NCI-H524 treated with DMSO at 0.1 percent for 48 hours (cell line): Measurements from ENCODE around the gene SOCS7.
A peak's percentile ranks its signal among the peaks of the same experiment; 100 is the strongest.

ENCODE experiments used
- DNase-seq: peaks from one replicate; lab custom pipeline; 2025; lab: John Stamatoyannopoulos, UW

Gene SOCS7

DNA sequence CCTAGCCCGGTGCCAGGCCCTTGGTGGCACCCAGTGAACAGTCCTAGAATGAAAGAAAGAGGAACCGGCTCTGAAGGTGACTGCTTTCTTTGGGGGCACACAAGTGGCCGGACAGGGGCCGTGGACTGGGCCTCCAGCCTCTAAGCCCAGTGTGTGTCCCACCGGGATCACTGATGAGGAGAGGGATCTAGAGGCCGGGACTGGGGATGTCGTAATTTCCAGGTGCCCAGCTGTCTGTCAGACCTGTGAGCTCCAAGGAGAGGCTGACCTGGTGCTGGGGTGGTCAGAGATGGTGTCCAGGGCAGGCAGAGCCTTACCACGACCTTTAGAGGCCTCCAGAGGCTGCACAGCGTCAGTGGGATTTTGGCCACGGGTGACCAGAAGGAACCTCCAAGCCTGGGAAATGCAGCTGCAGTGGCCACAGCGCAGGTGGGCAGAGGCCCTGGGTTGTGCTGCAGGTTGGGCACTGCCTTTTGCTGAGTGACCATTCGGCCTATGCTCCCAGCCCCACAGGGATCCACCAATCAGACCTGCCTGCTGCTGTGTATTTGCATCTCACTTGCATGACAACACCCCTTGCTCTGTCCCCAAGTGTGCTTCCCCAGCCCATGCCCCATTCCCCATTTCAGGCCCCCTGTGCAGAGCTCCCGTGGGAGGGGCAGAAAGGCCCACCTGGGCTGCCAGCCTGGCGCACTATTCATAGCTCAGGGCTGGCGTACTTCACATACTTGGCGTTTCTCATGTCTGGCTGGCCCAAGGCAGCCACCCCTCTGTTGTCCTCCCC lies 89.2 kb downstream of the SOCS7 start:
- no peak for DNase-seq

DNA sequence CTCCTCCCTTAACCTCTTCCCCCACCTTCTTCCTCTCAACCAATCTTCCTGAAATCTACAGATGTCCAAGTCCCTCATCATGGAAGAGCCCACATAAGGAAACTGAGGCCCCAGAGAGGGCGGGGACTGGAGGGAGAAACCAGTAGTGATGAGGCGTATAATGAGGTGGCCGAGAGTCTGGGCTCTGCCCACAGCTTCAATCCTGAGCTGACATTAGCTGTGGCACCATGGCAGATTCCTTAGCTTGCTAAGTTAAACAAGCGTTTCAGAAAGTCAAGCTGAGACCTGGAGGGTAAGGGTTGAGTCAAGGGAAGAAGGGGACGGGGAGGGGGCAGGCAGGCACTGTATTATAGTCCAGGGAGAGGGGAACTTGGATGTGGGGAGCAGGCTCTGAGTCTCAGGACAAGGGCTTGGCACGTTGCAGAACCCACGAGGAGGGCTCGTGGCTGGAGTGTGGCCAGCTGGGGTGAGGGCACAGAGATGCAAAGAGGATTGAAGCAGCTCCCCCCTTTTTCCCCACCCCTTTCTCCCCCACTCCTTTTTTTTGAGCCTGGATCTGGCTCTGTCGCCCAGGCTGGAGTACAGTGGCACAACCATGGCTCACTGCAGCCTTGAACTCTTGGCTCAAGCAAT lies 89.9 kb downstream of the SOCS7 start:
- DNase-seq: no peak

DNA sequence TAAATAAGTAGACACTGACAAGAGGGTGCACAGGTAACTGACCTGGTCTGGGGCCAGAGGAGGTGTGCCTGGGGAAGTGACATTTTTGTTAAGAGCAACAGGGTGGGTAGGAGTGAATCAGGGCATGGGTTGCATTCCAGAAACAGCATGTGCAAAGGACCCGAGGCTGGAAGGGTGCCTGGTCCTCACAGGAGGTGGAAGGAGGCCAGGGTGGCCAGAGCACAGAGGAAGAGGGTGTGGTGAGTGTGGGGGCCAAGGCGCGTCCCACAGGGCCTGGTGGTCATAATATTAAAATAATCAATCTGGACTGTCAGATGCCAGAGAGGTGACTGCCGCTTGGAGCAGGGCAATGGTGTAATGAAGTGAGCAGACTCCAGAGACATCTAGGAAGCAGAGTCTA lies 90.9 kb downstream of the SOCS7 start:
- DNase-seq: no peak

DNA sequence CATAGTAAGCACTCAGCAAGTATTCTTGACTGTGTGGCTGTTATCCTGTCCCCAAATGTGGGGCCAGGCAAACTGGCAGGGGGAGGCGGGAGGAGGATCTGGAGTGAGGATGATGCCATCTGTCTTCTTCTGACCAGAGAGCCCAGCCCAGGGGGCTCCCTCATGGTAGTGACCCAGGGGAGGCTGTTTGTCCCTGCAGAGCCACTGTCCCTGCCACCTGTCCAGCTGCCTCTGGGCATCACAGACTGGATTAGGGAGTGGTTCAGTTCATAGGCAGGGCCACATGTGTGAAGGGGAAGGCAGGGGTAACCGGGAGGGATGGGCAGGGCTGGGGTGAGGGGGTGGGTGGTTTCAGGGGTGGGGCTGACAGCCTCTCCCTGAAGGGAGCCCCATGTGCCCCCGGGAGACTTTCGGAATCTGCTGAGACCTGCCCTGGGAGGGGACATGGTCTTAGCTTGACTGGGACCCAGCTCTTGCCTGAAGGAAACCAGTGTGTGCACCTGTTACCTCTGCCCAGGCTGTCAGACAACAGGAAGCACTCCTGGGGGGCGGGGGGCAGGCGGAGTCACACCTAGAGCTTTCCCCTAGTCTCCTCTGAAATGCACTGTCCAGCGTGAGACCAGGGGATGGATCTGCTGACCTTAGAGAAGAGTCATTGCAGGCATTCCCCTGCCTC lies 91.8 kb downstream of the SOCS7 start:
- DNase-seq: peak; percentile 53

DNA sequence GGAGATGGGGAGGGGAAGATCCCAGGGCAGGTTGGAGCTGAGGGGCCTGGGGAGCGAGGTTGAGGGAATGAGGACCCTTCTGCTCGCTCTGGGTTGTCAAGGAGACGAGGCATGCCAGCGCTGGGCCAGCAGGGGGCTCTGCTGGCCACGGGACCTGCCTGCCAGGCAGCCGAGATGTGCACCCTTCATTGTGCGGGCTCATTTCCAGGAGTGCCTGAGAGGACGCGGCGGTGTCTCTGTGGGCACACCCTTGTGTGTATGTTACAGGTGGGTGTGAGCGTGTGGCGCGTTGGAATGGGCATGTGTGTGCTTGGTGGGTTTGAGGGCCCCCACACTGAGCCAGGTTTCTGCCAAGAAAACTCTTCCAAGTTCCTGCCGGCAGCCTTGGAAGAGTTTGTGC lies 92.5 kb downstream of the SOCS7 start:
- DNase-seq: no peak

DNA sequence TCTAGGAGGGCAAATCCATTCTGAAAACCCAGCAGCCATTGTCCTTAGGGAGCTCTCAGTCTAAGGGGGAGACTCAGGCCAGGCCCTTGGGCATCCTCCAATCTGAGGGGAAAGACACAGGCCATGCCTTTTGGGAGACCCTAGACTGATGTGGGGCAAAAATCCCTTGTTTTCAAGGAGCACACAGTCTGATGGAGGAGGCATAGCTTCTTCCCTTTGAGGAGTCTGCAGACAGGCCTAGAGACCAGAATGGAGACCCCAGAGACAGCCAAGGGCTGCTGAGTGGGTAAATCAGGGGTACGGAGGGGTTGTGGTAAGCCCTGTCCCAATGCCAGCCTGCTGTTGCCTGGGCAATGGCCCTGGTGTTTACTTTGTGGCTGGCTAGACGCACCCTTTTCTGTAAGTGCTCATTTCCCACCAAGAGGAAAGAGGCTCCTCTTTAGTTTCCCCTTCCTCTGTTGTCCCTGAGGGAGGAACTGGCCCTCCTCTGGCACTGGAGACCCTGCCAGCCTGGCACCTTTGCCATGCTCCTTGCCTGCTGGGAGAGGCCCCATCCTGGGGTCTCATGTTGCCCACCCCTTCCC lies 96.0 kb downstream of the SOCS7 start:
- no peak for DNase-seq

DNA sequence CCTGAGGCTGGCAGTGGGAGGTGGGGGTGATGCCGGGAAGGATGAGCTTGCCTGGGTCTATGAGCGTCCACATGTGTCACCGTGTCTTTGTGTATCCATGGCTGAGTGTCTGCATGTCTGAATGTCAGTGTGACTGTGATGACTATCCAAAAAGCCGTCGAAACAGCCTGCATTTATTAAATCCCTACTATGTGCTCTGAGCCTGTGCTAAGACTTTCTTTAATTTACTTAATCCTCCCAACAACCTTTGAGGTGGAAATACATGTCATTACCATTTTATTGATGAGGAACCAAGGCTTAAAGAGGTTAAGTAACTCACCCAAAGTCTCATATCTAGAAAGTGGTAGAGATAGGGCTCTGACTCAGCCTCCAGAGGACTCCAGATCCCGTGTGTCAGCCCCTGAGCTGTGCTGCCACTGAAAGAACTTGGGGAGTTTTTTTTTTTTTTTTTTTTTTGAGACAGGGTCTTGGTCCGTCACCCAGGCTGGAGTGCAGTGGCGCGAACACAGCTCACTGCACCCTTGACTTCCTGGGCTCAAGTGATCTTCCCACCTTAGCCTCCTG lies 96.6 kb downstream of the SOCS7 start:
- no peak for DNase-seq

DNA sequence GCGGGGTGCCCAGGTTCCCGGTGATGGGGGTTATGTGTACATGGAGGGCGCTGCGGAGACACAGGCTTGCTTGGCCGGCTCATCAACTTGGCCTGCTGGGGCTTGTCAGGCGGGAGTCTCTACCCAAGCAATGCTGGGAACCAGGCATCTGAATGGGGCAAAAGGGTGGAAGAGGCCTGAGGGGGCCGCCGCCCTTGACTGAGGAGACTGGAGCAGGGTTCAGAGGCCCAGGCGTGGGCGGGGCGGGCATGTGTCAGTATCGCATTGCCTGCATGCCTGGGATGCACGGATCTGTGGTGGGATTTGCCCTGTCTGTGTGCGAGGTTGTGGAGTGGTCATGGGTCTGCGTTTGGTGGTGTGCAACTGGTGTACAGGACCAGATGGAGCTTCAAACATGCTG lies 97.7 kb downstream of the SOCS7 start:
- no peak for DNase-seq

DNA sequence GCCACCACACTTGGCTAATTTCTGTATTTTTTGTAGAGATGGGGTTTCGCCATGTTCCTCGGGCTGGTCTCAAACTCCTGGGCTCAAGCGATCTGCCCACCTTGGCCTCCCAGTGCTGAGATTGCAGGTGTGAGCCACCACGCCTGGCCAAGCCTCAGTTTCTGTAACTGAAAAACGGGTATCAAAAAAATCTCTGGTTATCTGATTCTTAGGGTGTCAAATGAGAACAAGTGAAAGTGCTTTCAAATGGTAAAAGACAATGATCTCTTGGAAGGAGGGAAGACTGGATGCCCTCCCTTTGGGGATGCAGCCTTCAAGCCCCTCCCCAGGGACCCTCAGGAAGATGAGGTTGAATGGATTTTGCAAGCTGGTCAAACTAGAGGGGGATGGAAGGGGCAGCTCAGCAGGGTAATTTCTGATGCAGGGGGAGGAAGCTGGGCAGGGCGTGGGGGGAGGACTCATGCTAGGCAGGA lies 98.9 kb downstream of the SOCS7 start:
- no peak for DNase-seq

DNA sequence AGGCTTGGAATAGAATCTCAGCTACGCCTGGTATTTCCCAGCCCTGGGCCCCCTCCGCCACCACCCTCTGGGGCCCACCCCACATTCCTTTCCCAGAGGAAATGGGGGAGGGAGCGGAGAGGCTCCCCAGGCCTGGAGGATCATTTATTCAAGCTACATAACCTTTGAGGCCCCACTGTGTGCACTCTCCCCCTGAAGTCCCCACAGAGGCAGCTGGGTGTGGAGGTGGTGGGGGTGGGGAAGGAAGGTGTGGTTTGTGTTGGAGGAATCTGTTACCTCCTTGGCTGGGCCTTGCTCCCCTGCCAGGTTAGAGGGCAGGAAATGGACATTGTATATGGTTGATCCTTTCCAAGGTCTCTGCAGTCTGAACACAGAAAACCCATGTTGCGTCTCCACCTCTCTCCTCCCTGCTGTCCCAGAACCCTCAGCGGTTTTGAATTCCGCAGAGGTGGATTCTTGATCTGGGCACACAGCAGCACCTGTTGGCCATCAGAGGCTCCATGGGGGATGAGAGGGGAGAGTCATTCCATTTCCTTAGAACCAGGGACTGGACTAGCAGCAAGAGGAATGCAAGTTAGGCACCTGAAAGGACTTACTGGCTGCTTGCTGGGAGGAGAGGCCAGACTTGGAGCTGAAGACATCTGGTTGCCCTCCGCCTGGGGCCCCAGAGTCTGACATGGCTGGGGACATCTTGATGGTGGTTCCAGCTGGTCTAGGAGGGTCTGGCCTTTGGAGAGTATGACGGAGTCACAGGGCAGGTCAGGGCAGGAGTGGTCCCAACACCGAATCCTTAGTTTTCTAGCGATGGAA lies 99.6 kb downstream of the SOCS7 start:
- no peak for DNase-seq

DNA sequence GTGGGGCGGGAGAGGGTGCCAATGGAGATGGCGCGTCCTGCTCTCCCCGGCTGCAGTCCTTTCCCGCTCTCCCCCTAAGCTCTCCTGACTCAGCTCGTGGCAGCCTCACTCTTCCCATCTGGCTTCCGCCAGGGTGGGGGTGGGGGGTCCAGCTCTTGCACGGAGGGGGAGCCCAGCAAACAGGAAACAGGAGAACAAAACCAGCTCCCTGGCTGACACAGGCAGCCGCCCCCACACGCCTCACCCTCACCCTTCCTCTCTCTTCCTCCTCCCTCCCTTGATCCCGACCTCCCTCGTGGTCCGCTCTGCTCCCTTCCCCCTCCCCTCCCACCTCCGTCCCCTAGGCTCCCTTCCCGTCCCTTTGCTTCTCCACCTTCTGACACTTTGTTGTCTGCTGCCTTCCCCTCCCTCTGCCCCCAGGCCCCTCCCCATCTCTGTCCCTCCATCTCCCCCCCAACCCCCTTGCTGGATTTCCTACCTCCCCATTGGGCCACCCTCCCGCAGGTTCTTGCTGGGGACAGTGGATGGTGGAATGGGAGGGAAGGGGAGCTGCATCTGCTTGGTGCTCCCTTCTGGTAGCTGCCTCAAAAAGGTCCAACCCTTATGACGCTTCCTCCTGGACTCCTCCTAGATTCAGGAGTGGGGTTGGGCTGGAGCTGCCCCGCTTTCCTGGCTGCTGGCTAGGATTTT lies 100.3 kb downstream of the SOCS7 start:
- no peak for DNase-seq

DNA sequence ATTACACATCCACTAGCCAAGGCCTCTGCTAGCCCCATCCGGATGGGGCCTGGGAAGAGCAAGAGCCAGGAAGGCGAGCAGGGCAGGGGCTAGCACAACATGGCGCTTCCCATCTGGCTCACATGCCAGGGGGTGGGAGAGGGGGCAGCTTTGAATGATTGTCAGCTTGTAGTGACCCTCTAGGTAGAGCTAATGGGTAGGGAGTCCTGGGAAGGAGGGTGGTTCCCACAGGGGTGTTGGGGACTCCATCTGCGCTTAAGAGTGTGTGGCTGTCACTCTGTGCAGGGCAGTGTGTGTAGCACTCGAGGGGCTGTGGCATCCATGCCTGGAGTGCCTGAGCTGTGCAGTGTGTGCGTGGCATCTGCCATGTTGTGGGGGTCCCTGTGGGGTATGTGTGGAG lies 101.1 kb downstream of the SOCS7 start:
- DNase-seq: no peak

DNA sequence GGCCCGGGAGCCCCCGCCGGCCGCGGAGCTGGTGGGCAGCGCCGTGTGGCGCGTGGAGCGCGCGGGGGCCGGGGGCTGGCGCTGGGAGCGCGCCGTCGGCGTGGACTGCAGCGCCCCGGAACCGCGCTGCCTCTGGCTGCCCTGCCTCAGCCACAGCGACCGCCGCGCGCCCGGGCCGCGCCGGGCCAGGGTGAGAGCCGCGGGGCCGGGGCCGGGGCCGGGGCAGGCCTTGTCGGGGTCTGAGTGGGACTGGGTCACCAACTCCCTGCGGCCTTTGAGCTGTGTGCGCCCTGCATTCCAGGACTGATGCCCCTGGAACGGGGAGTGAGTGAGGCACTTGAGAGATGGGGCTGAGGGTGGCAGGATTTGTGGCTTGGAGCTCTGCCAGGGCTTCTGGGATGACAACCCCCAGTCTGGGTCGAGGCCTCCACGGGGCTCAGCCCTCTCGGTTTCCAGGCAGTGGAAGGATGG lies 102.3 kb downstream of the SOCS7 start:
- DNase-seq: no peak

DNA sequence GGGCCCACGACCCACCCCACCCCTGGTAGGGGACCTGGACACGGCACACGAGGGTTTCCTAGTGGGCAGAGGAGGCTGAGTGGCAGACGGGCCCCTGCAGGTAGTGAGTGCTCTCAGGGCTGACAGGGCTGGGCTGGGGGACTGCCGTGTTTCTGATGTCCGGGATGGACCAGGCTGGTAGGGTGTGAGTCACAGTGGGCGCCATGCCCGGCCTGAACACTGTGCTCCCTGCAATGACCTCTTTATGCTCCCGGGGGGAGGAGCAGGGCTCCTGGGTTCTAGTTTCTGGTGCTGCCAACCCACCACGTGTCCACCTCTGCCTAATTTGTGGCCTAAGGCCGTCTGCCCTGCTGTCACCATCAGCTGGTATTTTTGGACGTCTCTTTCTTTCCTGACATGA lies 102.9 kb downstream of the SOCS7 start:
- DNase-seq: no peak
